ENCODE results near the gene COX19. TPM values are rescaled to one million over a fixed set of nuclear protein-coding genes. Genes with fewer than 3 reads are reported as not detected.

The COX19 gene
- total RNA-seq, 5 donors from 2014 or later (not counting 1 experiment from before 2014, with no cell fraction given): 38.0 to 50.9 (median 43.7) TPM

DNA sequence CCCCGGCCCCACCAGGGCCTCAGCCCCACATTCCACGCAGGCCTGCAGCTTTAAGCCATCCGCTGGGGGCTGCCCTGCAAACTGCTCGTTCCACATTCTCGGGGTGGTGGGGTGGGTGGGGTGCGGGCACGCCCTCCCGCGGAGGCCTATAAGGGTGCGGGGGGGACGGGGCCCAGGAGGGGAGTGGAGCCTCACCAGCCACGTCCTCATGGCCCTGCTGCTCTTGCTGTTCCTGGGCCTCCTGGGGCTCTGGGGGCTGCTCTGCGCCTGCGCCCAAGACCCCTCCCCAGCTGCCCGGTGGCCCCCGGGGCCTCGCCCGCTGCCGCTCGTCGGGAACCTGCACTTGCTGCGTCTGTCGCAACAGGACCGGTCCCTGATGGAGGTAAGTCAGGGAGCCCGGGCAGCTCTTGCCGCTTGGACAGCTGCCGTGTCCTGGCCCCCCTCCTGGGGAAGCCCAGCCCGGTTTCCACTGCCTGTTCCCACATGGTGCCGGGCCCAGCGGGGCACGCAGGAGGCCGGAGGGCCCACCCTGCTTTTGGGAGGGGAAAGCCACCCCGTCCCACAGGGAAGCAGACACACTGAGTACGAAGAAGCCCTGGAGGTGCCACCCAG is 7.8 kb upstream of the COX19 start, which contains the start of gene CYP2W1:
TSS of gene CYP2W1 (plus strand) at position 178 of the 612 bp plus-strand sequence. CDS start at position 209, 31 bp downstream.
- Histone ChIP-seq H3K4me3 (ENCODE audit: control insufficient read depth in 1 of 2, extremely low read depth in 1 of 2, low read length in 1 of 2) (no peak within 1 kb of the TSS), H3K36me3 (ENCODE audit: control insufficient read depth in 2 of 2, extremely low read depth in 1 of 2, insufficient read depth in 1 of 2, low read length in 1 of 2) (no peaks in the 10 kb centered on the region), H3K9me3 (no peaks in the 10 kb centered on the region), H3K27me3 (replicated peaks in 1 of 2; ENCODE audit: control insufficient read depth in 2 of 2, extremely low read depth in 1 of 2, insufficient read depth in 2 of 2, low read length in 1 of 2) (peaks cover 0 to 48% of the 10 kb centered on the region in 2 experiments), H3K27ac (ENCODE audit: low read length) (no peak within 1 kb of the TSS), H3K4me1 (ENCODE audit: control insufficient read depth in 1 of 2, extremely low read depth in 1 of 2, insufficient read depth in 2 of 2, low read length in 2 of 2) (no peaks in the 10 kb centered on the region)
- POLR2A ChIA-PET: no interaction called here
- Mint-ChIP-seq H3K4me3 (no peak within 1 kb of the TSS), H3K27ac (no peak within 1 kb of the TSS), H3K27me3 (peaks cover 4 to 9% of the 10 kb centered on the region in 2 donors), H3K36me3 (no peaks in the 10 kb centered on the region), H3K9me3 (no peaks in the 10 kb centered on the region), H3K4me1 (no peaks in the 10 kb centered on the region)
- no peak for DNase-seq
- CTCF ChIA-PET: no interaction called here
- ATAC-seq (replicated peaks in 1 of 4): no peak
- 87% methylated on average over 28 of the region's 34 CpGs for WGBS (ENCODE audit: insufficient coverage)

DNA sequence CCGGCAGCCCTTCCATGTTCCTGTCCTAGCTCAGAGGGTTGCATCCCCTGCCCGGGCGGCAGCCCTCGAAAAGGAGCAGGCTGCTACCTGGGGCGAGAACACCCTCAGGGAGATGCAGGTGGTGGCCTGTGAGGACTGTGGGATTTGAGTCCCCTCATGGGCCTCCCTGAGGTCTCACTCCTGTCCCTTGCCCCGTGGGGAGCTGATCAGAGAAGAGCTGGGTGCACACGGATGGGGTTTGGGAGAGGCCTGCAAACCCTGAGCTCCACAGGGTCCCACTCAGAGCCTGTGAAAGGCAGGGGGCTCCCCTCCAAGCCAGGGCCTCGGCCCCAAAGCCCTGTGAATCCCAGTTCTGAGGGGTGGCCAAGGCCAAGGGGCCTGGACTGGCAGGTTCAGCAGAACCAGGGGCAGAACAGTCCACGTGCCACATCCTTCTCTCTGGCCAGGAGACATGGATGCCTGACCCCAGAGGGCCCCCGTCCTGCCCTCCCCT is 7.2 kb upstream of the COX19 start:
- CTCF ChIA-PET: no interaction called here
- H3K36me3 ChIP-seq (ENCODE audit: control insufficient read depth in 2 of 2, extremely low read depth in 1 of 2, insufficient read depth in 1 of 2, low read length in 1 of 2): no peaks in the 10 kb centered on the region
- H3K27me3 Mint-ChIP-seq: peaks cover 4 to 7% of the 10 kb centered on the region in 2 donors
- H3K27me3 ChIP-seq (replicated peaks in 1 of 2; ENCODE audit: control insufficient read depth in 2 of 2, extremely low read depth in 1 of 2, insufficient read depth in 2 of 2, low read length in 1 of 2): peaks cover 0 to 42% of the 10 kb centered on the region in 2 experiments
- no peaks in the 10 kb centered on the region for H3K36me3 Mint-ChIP-seq
- no peak overlapping the region for H3K4me3 Mint-ChIP-seq
- H3K27ac Mint-ChIP-seq: no peak overlapping the region
- no peaks in the 10 kb centered on the region for H3K4me1 ChIP-seq (ENCODE audit: control insufficient read depth in 1 of 2, extremely low read depth in 1 of 2, insufficient read depth in 2 of 2, low read length in 2 of 2)
- DNase-seq: no peak
- H3K9me3 ChIP-seq: no peaks in the 10 kb centered on the region
- no peaks in the 10 kb centered on the region for H3K4me1 Mint-ChIP-seq
- WGBS (ENCODE audit: insufficient coverage): 56% methylated on average over 5 of the region's 10 CpGs
- no peaks in the 10 kb centered on the region for H3K9me3 Mint-ChIP-seq
- H3K4me3 ChIP-seq (ENCODE audit: control insufficient read depth in 1 of 2, extremely low read depth in 1 of 2, low read length in 1 of 2): no peak overlapping the region
- no peak overlapping the region for H3K27ac ChIP-seq (ENCODE audit: low read length)
- no peak for ATAC-seq (replicated peaks in 1 of 4)
- POLR2A ChIA-PET: no interaction called here

DNA sequence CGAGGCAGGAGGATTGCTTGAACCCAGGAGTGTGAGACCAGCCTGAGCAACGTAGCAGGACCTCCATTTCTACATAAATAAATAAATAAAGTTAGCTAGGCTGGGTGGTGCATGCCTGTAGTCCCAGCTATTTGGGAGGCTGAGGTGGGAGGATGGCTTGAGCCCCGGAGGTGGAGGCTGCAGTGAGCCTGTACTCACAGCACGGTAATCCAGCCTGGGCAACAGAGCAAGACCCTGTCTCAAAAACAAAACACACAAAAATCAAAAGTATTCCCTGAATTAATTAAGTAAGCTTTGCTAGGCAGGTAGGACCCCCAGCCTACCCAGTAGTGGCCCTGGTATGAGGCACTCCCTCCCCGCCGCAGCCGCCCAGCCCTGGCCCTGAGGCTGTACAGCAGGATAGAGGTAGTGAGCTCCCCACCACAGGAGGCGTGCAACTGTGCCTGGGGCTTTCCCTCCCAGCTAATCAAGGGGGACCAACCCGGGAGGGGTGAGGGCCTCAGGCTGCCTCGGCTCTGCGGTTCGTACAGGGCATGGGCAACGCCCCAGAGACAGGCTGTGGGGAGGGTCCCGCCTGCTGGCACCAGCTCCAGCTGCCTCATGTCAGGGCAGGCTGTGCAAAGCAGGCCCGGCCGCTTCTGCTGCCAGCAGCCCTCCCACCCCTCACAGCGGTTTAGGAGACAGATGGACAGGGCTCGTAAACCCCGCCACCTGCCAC is 6.6 kb upstream of the COX19 start:
- Mint-ChIP-seq H3K27me3 (peaks cover 4 to 7% of the 10 kb centered on the region in 2 donors), H3K9me3 (no peaks in the 10 kb centered on the region), H3K4me3 (no peak overlapping the region), H3K4me1 (no peaks in the 10 kb centered on the region), H3K27ac (no peak overlapping the region), H3K36me3 (no peaks in the 10 kb centered on the region)
- H3K36me3 ChIP-seq (ENCODE audit: control insufficient read depth in 2 of 2, extremely low read depth in 1 of 2, insufficient read depth in 1 of 2, low read length in 1 of 2): no peaks in the 10 kb centered on the region
- no peak for ATAC-seq (replicated peaks in 1 of 4)
- ChIA-PET CTCF (interaction anchor here in 1 of 2 donors (0.6 kb wide), 1 partner anchor 18 kb away, joined by 4 read pairs; no protein-coding TSS in a partner anchor), POLR2A (no interaction called here)
- no peak overlapping the region for H3K4me3 ChIP-seq (ENCODE audit: control insufficient read depth in 1 of 2, extremely low read depth in 1 of 2, low read length in 1 of 2)
- peaks cover 0 to 36% of the 10 kb centered on the region in 2 experiments for H3K27me3 ChIP-seq (replicated peaks in 1 of 2; ENCODE audit: control insufficient read depth in 2 of 2, extremely low read depth in 1 of 2, insufficient read depth in 2 of 2, low read length in 1 of 2)
- H3K4me1 ChIP-seq (ENCODE audit: control insufficient read depth in 1 of 2, extremely low read depth in 1 of 2, insufficient read depth in 2 of 2, low read length in 2 of 2): no peaks in the 10 kb centered on the region
- H3K9me3 ChIP-seq: no peaks in the 10 kb centered on the region
- no peak overlapping the region for H3K27ac ChIP-seq (ENCODE audit: low read length)
- no peak for DNase-seq
- 99% methylated on average over 8 of the region's 19 CpGs for WGBS (ENCODE audit: insufficient coverage)

DNA sequence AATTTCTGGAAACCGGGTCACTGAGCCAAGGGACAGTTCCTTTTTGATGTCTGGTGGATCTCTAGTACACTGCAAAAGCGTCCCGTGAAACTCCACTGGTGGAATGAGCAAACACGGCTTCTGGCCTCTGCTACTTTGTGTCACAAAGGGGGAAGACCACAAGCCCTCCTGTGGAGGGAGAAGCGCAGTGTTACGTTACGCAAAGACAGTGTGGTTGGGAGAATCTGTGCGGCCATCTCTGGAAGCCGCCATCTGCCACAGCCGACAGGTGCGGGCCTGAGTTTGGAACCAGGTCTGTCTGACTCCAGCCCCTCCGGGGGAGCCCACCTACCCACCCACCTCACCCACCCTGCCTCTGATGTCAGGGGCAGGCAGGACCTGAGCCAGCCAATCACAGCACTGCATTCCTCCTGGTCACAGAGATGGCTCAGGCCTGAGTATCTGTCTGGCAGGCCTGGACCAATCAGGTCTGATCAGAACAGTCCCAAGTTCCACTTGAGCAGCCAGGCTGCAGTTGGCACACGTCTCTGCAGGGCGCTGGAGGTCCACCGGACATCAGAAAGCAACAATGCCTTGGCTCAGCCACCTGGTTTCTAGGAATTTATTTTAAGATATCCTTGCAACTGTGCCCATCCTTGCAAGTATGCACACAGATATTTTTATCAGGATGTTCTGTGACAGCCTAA is 4.7 kb upstream of the COX19 start:
- Histone ChIP-seq H3K4me1 (ENCODE audit: control insufficient read depth in 1 of 2, extremely low read depth in 1 of 2, insufficient read depth in 2 of 2, low read length in 2 of 2) (peaks cover 0 to 6% of the 10 kb centered on the region in 2 experiments), H3K27me3 (replicated peaks in 1 of 2; ENCODE audit: control insufficient read depth in 2 of 2, extremely low read depth in 1 of 2, insufficient read depth in 2 of 2, low read length in 1 of 2) (peaks cover 0 to 17% of the 10 kb centered on the region in 2 experiments), H3K9me3 (no peaks in the 10 kb centered on the region), H3K4me3 (ENCODE audit: control insufficient read depth in 1 of 2, extremely low read depth in 1 of 2, low read length in 1 of 2) (no peak overlapping the region), H3K27ac (ENCODE audit: low read length) (no peak overlapping the region), H3K36me3 (ENCODE audit: control insufficient read depth in 2 of 2, extremely low read depth in 1 of 2, insufficient read depth in 1 of 2, low read length in 1 of 2) (no peaks in the 10 kb centered on the region)
- H3K4me1 Mint-ChIP-seq: peaks cover 0 to 3% (median 0%) of the 10 kb centered on the region in 3 donors
- no peak overlapping the region for H3K27ac Mint-ChIP-seq
- H3K9me3 Mint-ChIP-seq: no peaks in the 10 kb centered on the region
- WGBS (ENCODE audit: insufficient coverage): 69% methylated on average over 11 of the region's 15 CpGs
- H3K4me3 Mint-ChIP-seq: no peak overlapping the region
- CTCF ChIA-PET: no interaction called here
- H3K36me3 Mint-ChIP-seq: no peaks in the 10 kb centered on the region
- no peak for ATAC-seq (replicated peaks in 1 of 4)
- DNase-seq: no peak
- no peaks in the 10 kb centered on the region for H3K27me3 Mint-ChIP-seq
- POLR2A ChIA-PET: no interaction called here

DNA sequence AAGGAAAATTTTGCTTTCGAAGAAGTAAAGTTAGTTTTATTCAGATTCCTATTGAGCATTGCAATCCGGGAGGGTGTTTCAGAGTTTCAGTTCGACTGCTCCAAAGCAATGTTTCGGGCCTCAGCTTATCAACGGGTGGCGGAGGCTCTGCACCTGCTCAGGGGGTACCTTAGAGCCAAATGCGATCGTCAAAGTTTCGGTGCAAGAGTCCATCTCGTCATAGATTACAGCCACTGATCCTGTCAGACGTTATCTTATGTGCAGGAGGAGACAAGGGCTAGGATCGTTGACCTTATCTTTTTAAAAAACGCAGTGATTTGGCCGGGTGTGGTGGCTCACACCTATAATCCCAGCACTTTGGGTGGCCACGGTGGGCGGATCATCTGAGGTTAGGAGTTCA is 3.8 kb upstream of the COX19 start:
- DNase-seq (no peak), ATAC-seq (replicated peaks in 1 of 4) (no peak)
- H3K36me3 Mint-ChIP-seq: no peaks in the 10 kb centered on the region
- Histone ChIP-seq H3K36me3 (ENCODE audit: control insufficient read depth in 2 of 2, extremely low read depth in 1 of 2, insufficient read depth in 1 of 2, low read length in 1 of 2) (no peaks in the 10 kb centered on the region), H3K9me3 (no peaks in the 10 kb centered on the region), H3K4me1 (ENCODE audit: control insufficient read depth in 1 of 2, extremely low read depth in 1 of 2, insufficient read depth in 2 of 2, low read length in 2 of 2) (peaks cover 0 to 14% of the 10 kb centered on the region in 2 experiments), H3K27me3 (replicated peaks in 1 of 2; ENCODE audit: control insufficient read depth in 2 of 2, extremely low read depth in 1 of 2, insufficient read depth in 2 of 2, low read length in 1 of 2) (peaks cover 0 to 10% of the 10 kb centered on the region in 2 experiments), H3K27ac (ENCODE audit: low read length) (no peak overlapping the region), H3K4me3 (ENCODE audit: control insufficient read depth in 1 of 2, extremely low read depth in 1 of 2, low read length in 1 of 2) (no peak overlapping the region)
- no peak overlapping the region for H3K27ac Mint-ChIP-seq
- peaks cover 5 to 7% (median 7%) of the 10 kb centered on the region in 3 donors for H3K4me1 Mint-ChIP-seq
- POLR2A ChIA-PET: no interaction called here
- no peaks in the 10 kb centered on the region for H3K9me3 Mint-ChIP-seq
- no peaks in the 10 kb centered on the region for H3K27me3 Mint-ChIP-seq
- 97% methylated on average over 15 of the region's 16 CpGs for WGBS (ENCODE audit: insufficient coverage)
- CTCF ChIA-PET: no interaction called here
- H3K4me3 Mint-ChIP-seq: no peak overlapping the region

DNA sequence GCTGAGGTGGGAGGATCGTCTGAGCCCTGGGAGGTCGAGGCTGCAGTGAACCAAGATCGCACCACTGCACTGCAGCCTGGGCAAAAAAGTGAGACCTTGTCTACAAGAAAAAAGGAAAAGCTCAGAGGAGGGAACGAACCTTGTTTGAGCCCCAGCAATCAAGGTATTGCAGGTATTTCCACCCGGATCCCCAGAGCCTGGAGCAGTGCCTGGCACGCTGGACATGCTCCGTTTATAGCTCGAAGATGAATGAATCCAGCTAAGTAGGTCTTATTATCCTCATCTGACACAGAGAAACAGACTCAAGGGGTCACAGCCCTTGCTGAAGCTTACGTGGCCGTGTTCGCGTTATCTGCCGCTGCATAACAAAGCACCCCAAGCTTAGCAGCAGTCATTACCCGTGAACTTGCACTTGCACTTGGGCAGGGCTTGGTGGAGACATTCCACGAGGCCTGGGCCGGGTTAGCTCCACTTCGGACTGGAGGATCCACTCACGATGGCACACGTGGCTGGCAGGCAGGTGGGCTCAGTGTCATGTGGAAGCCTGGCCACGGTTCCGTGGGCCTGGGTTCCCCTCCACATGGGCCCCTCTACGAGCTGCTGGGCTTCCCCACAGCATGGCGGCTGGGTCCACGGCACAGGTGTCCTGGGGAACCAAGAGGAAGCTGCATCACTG is 3.2 kb upstream of the COX19 start:
- H3K9me3 ChIP-seq: no peaks in the 10 kb centered on the region
- H3K36me3 ChIP-seq (ENCODE audit: control insufficient read depth in 2 of 2, extremely low read depth in 1 of 2, insufficient read depth in 1 of 2, low read length in 1 of 2): no peaks in the 10 kb centered on the region
- Mint-ChIP-seq H3K4me3 (no peak overlapping the region), H3K27ac (no peak overlapping the region), H3K27me3 (no peaks in the 10 kb centered on the region), H3K36me3 (no peaks in the 10 kb centered on the region), H3K9me3 (no peaks in the 10 kb centered on the region), H3K4me1 (peaks cover 6 to 10% (median 9%) of the 10 kb centered on the region in 3 donors)
- no peak overlapping the region for H3K27ac ChIP-seq (ENCODE audit: low read length)
- peaks cover 0 to 5% of the 10 kb centered on the region in 2 experiments for H3K27me3 ChIP-seq (replicated peaks in 1 of 2; ENCODE audit: control insufficient read depth in 2 of 2, extremely low read depth in 1 of 2, insufficient read depth in 2 of 2, low read length in 1 of 2)
- no peak for DNase-seq
- ATAC-seq (replicated peaks in 1 of 4): no peak
- no peak overlapping the region for H3K4me3 ChIP-seq (ENCODE audit: control insufficient read depth in 1 of 2, extremely low read depth in 1 of 2, low read length in 1 of 2)
- CTCF ChIA-PET: interaction anchor here in 1 of 2 donors (1.1 kb wide), 1 partner anchor 12 kb away, joined by 3 read pairs; no protein-coding TSS in a partner anchor
- H3K4me1 ChIP-seq (ENCODE audit: control insufficient read depth in 1 of 2, extremely low read depth in 1 of 2, insufficient read depth in 2 of 2, low read length in 2 of 2): peaks cover 3 to 20% of the 10 kb centered on the region in 2 experiments
- 86% methylated on average over 24 of the region's 24 CpGs for WGBS (ENCODE audit: insufficient coverage)
- POLR2A ChIA-PET: interaction anchor here in 1 of 2 donors (0.6 kb wide), 1 partner anchor 9 kb away, joined by 4 read pairs; no protein-coding TSS in a partner anchor

All from T-cell (primary cell).